ENCODE results near the gene LCN15.
A peak's percentile ranks its signal among the peaks of the same experiment; 100 is the strongest.

LCN15 gene

GRCh38 chr9:136720251-136720897, 43.9 kb downstream of the LCN15 start:
- no peak overlapping the region for H4K8ac ChIP-seq (ENCODE audit: low read length)
- no peaks in the 10 kb centered on the region for H3K9me3 ChIP-seq (ENCODE audit: control insufficient read depth, low read length)
- peaks cover 0 to 10% of the 10 kb centered on the region in 2 experiments for H3K27me3 ChIP-seq (ENCODE audit: control insufficient read depth in 1 of 2, insufficient read depth in 1 of 2, low read length in 2 of 2)
- no peak overlapping the region for H3K23ac ChIP-seq (ENCODE audit: low read length in 2 of 2)
- H2BK15ac ChIP-seq (ENCODE audit: low read depth, poor library complexity, severe bottlenecking): no peak overlapping the region
- H4K91ac ChIP-seq (ENCODE audit: low read length): no peak overlapping the region
- no peak overlapping the region for H3K18ac ChIP-seq (ENCODE audit: low read depth in 1 of 2, low read length in 2 of 2)
- H3K4me2 ChIP-seq (ENCODE audit: low read length, poor library complexity, severe bottlenecking): no peak overlapping the region
- no peak overlapping the region for H3K4ac ChIP-seq (ENCODE audit: low read depth in 1 of 2, low read length in 2 of 2)
- peak overlapping the region; percentile 29 for H3K9ac ChIP-seq (ENCODE audit: low read length)
- H3K36me3 ChIP-seq (ENCODE audit: control insufficient read depth in 1 of 2, insufficient read depth in 2 of 2, low read depth in 1 of 2, low read length in 2 of 2): peaks cover 35 to 48% of the 10 kb centered on the region in 2 experiments
- peaks cover 36% of the 10 kb centered on the region for H3K4me1 ChIP-seq (ENCODE audit: control insufficient read depth, insufficient read depth, low read depth, low read length)
- H3K14ac ChIP-seq (ENCODE audit: low read length in 2 of 2): no peak overlapping the region
- H2AFZ ChIP-seq (ENCODE audit: low read depth, low read length): no peak overlapping the region
- H3K79me1 ChIP-seq (replicated peaks; ENCODE audit: low read length, poor library complexity, severe bottlenecking): peaks cover 10% of the 10 kb centered on the region
- H2BK5ac ChIP-seq (ENCODE audit: low read depth, low read length, poor library complexity, severe bottlenecking): no peak overlapping the region
- no peak overlapping the region for H2AK5ac ChIP-seq (ENCODE audit: low read length, severe bottlenecking)
- 50% methylated on average over 17 of the region's 20 CpGs for WGBS
- no peak overlapping the region for H3K4me3 ChIP-seq (ENCODE audit: insufficient read depth in 1 of 2, low read depth in 1 of 2, low read length in 2 of 2)
- H2BK120ac ChIP-seq (ENCODE audit: low read depth, low read length): no peak overlapping the region
- no peak overlapping the region for H2BK12ac ChIP-seq (ENCODE audit: low read length in 2 of 2)
- no peak for DNase-seq
- H3K27ac ChIP-seq (ENCODE audit: low read length, poor library complexity, severe bottlenecking): no peak overlapping the region

GRCh38 chr9:136719195-136719880, 45.0 kb downstream of the LCN15 start:
- no peak overlapping the region for H3K4me2 ChIP-seq (ENCODE audit: low read length, poor library complexity, severe bottlenecking)
- peaks cover 34% of the 10 kb centered on the region for H3K4me1 ChIP-seq (ENCODE audit: control insufficient read depth, insufficient read depth, low read depth, low read length)
- peaks cover 0 to 16% of the 10 kb centered on the region in 2 experiments for H3K27me3 ChIP-seq (ENCODE audit: control insufficient read depth in 1 of 2, insufficient read depth in 1 of 2, low read length in 2 of 2)
- no peak overlapping the region for H3K27ac ChIP-seq (ENCODE audit: low read length, poor library complexity, severe bottlenecking)
- WGBS: 87% methylated on average over 24 of the region's 24 CpGs
- H3K23ac ChIP-seq (ENCODE audit: low read length in 2 of 2): no peak overlapping the region
- no peak overlapping the region for H2BK15ac ChIP-seq (ENCODE audit: low read depth, poor library complexity, severe bottlenecking)
- no peak overlapping the region for H3K4ac ChIP-seq (ENCODE audit: low read depth in 1 of 2, low read length in 2 of 2)
- DNase-seq: no peak
- H3K79me1 ChIP-seq (replicated peaks; ENCODE audit: low read length, poor library complexity, severe bottlenecking): peaks cover 10% of the 10 kb centered on the region
- H3K4me3 ChIP-seq (ENCODE audit: insufficient read depth in 1 of 2, low read depth in 1 of 2, low read length in 2 of 2): no peak overlapping the region
- H2AK5ac ChIP-seq (ENCODE audit: low read length, severe bottlenecking): no peak overlapping the region
- H2AFZ ChIP-seq (ENCODE audit: low read depth, low read length): no peak overlapping the region
- no peak overlapping the region for H4K8ac ChIP-seq (ENCODE audit: low read length)
- H3K36me3 ChIP-seq (ENCODE audit: control insufficient read depth in 1 of 2, insufficient read depth in 2 of 2, low read depth in 1 of 2, low read length in 2 of 2): peaks cover 26 to 43% of the 10 kb centered on the region in 2 experiments
- H4K91ac ChIP-seq (ENCODE audit: low read length): peak overlapping the region; percentile 30
- H3K18ac ChIP-seq (ENCODE audit: low read depth in 1 of 2, low read length in 2 of 2): no peak overlapping the region
- H2BK120ac ChIP-seq (ENCODE audit: low read depth, low read length): no peak overlapping the region
- no peak overlapping the region for H3K9ac ChIP-seq (ENCODE audit: low read length)
- no peak overlapping the region for H3K14ac ChIP-seq (ENCODE audit: low read length in 2 of 2)
- H3K9me3 ChIP-seq (ENCODE audit: control insufficient read depth, low read length): no peaks in the 10 kb centered on the region
- no peak overlapping the region for H2BK5ac ChIP-seq (ENCODE audit: low read depth, low read length, poor library complexity, severe bottlenecking)
- no peak overlapping the region for H2BK12ac ChIP-seq (ENCODE audit: low read length in 2 of 2)

- peaks cover 19 to 37% of the 10 kb centered on the region in 2 experiments for H3K36me3 ChIP-seq (ENCODE audit: control insufficient read depth in 1 of 2, insufficient read depth in 2 of 2, low read depth in 1 of 2, low read length in 2 of 2)
- no peak overlapping the region for H3K4me3 ChIP-seq (ENCODE audit: insufficient read depth in 1 of 2, low read depth in 1 of 2, low read length in 2 of 2)
- H2AFZ ChIP-seq (ENCODE audit: low read depth, low read length): no peak overlapping the region
- H3K9ac ChIP-seq (ENCODE audit: low read length): no peak overlapping the region
- no peak overlapping the region for H4K91ac ChIP-seq (ENCODE audit: low read length)
- H2BK15ac ChIP-seq (ENCODE audit: low read depth, poor library complexity, severe bottlenecking): no peak overlapping the region
- H3K18ac ChIP-seq (ENCODE audit: low read depth in 1 of 2, low read length in 2 of 2): no peak overlapping the region
- no peak overlapping the region for H3K14ac ChIP-seq (ENCODE audit: low read length in 2 of 2)
- H3K27ac ChIP-seq (ENCODE audit: low read length, poor library complexity, severe bottlenecking): no peak overlapping the region
- H3K4ac ChIP-seq (ENCODE audit: low read depth in 1 of 2, low read length in 2 of 2): no peak overlapping the region
- DNase-seq: no peak
- H4K8ac ChIP-seq (ENCODE audit: low read length): no peak overlapping the region
- H2BK5ac ChIP-seq (ENCODE audit: low read depth, low read length, poor library complexity, severe bottlenecking): no peak overlapping the region
- no peak overlapping the region for H3K4me2 ChIP-seq (ENCODE audit: low read length, poor library complexity, severe bottlenecking)
- WGBS: 93% methylated on average over 20 of the region's 20 CpGs
- peaks cover 9% of the 10 kb centered on the region for H3K79me1 ChIP-seq (replicated peaks; ENCODE audit: low read length, poor library complexity, severe bottlenecking)
- no peak overlapping the region for H2BK12ac ChIP-seq (ENCODE audit: low read length in 2 of 2)
- H3K23ac ChIP-seq (ENCODE audit: low read length in 2 of 2): no peak overlapping the region
- no peak overlapping the region for H2BK120ac ChIP-seq (ENCODE audit: low read depth, low read length)
- H3K27me3 ChIP-seq (ENCODE audit: control insufficient read depth in 1 of 2, insufficient read depth in 1 of 2, low read length in 2 of 2): peaks cover 0 to 23% of the 10 kb centered on the region in 2 experiments
- H2AK5ac ChIP-seq (ENCODE audit: low read length, severe bottlenecking): no peak overlapping the region
- H3K9me3 ChIP-seq (ENCODE audit: control insufficient read depth, low read length): no peaks in the 10 kb centered on the region
- H3K4me1 ChIP-seq (ENCODE audit: control insufficient read depth, insufficient read depth, low read depth, low read length): peaks cover 38% of the 10 kb centered on the region
These were observed 45.7 kb downstream of the LCN15 start for GRCh38 chr9:136718345-136719194.

- WGBS: 95% methylated on average over 16 of the region's 16 CpGs
- no peak overlapping the region for H2BK15ac ChIP-seq (ENCODE audit: low read depth, poor library complexity, severe bottlenecking)
These were observed 46.9 kb downstream of the LCN15 start for GRCh38 chr9:136717399-136717798.

More at GRCh38 chr9:136717399-136717798, 46.9 kb downstream of the LCN15 start:
- H4K8ac ChIP-seq (ENCODE audit: low read length): no peak overlapping the region
- H3K18ac ChIP-seq (ENCODE audit: low read depth in 1 of 2, low read length in 2 of 2): no peak overlapping the region
- peaks cover 37% of the 10 kb centered on the region for H3K4me1 ChIP-seq (ENCODE audit: control insufficient read depth, insufficient read depth, low read depth, low read length)
- H3K23ac ChIP-seq (ENCODE audit: low read length in 2 of 2): no peak overlapping the region
- peaks cover 7 to 25% of the 10 kb centered on the region in 2 experiments for H3K36me3 ChIP-seq (ENCODE audit: control insufficient read depth in 1 of 2, insufficient read depth in 2 of 2, low read depth in 1 of 2, low read length in 2 of 2)
- H3K27ac ChIP-seq (ENCODE audit: low read length, poor library complexity, severe bottlenecking): no peak overlapping the region
- no peak overlapping the region for H3K4ac ChIP-seq (ENCODE audit: low read depth in 1 of 2, low read length in 2 of 2)
- H3K14ac ChIP-seq (ENCODE audit: low read length in 2 of 2): no peak overlapping the region
- H2AFZ ChIP-seq (ENCODE audit: low read depth, low read length): no peak overlapping the region
- no peak overlapping the region for H2BK5ac ChIP-seq (ENCODE audit: low read depth, low read length, poor library complexity, severe bottlenecking)
- H2AK5ac ChIP-seq (ENCODE audit: low read length, severe bottlenecking): no peak overlapping the region
- peaks cover 6% of the 10 kb centered on the region for H3K79me1 ChIP-seq (replicated peaks; ENCODE audit: low read length, poor library complexity, severe bottlenecking)
- no peak overlapping the region for H3K4me2 ChIP-seq (ENCODE audit: low read length, poor library complexity, severe bottlenecking)
- no peak overlapping the region for H2BK12ac ChIP-seq (ENCODE audit: low read length in 2 of 2)
- no peak overlapping the region for H3K9ac ChIP-seq (ENCODE audit: low read length)
- peaks cover 4 to 32% of the 10 kb centered on the region in 2 experiments for H3K27me3 ChIP-seq (ENCODE audit: control insufficient read depth in 1 of 2, insufficient read depth in 1 of 2, low read length in 2 of 2)
- H4K91ac ChIP-seq (ENCODE audit: low read length): no peak overlapping the region
- no peaks in the 10 kb centered on the region for H3K9me3 ChIP-seq (ENCODE audit: control insufficient read depth, low read length)
- H3K4me3 ChIP-seq (ENCODE audit: insufficient read depth in 1 of 2, low read depth in 1 of 2, low read length in 2 of 2): no peak overlapping the region
- DNase-seq: no peak
- H2BK120ac ChIP-seq (ENCODE audit: low read depth, low read length): no peak overlapping the region

All from mesenchymal stem cell (in vitro differentiated cells and primary cell).